GOT3 (cell line): Measurements from ENCODE around the gene PLCB4.
A peak's percentile ranks its signal among the peaks of the same experiment; 100 is the strongest.
"Not testable (repeated sequence)": the region's sequence is repeated elsewhere in the genome, so short reads cannot be mapped to it uniquely, and the experiment has no call there.

Experiments
- DNase-seq: peaks from one replicate; lab custom pipeline; 2025; ENCODE audit warnings: mixed read lengths; lab: John Stamatoyannopoulos, UW

Gene PLCB4

DNA sequence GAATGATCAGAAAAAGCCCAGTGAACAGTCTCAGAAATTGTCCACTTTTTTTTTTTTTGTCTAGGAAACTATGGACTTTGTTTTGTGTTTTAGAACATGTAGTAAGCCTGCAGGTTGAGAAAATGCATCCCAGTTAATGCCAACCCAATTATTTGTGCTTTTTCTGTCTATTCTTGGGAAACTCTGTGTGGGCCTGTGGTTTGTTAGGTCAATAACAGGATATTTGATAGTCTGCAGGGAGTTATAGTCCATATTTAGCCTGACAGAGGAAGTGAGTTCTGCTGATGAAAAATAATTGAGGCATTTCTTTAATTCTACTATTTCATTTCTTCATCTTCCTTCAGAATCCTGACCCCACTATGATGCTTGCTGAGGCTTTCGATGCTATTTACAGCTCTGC, 291.5 kb downstream of the PLCB4 start:
- DNase-seq, result no peak

DNA sequence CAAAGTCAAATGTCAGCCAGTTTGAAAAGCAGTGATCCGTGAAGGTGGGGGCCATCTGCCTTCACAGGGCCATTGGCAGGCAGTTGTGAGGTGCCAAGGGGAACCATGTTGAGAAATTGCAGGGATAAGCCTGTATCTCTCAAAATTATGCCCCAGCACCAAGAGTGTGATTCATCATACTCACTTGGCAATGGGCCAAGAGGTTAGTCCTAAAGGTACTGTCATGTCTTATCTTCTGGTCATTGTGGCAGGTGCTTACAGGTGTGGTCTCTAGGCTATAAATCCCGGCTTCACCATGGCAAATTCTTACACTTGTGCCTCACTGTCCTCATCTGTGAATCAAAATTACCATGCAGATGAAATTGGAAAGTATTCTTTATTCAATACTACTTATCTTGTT, 294.8 kb downstream of the PLCB4 start:
- DNase-seq, result no peak

DNA sequence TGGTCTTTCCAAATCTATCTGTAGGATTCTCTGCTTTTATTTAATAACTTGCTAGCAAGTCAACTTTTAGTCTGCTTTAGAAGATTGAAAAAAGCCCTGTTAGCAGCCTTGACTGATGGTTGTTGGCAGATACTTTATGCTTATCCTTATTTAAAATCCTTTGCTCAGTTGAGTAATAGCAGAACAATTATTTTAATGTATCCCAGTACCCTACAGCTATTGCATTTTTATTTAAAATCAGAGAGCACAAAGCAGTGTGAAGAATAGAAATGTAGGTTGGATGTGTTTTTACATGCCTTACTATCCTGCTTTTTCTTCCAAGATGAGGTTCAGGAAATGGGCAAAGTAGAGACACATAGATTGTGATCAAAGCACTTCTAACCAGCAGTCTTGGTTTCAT, 298.4 kb downstream of the PLCB4 start:
- no peak for DNase-seq

DNA sequence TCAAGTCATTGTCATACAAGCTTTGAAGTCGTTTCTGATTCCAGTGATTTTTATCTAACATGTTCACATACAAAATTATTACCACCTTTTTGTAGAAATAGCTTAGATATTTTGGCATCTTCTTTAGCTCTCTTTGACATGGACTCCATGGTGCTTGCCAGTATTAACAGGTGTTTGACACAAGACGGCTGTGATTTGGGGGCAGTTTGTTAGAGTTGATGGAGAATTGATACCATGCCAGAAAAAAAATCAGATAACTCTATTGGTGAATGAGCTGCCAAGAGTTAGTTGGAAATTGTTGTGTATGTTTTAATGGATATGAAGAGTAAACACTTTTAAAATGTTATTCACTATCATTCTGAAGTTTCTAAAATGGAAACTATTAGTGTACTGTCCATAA, 298.9 kb downstream of the PLCB4 start:
- DNase-seq, result no peak

DNA sequence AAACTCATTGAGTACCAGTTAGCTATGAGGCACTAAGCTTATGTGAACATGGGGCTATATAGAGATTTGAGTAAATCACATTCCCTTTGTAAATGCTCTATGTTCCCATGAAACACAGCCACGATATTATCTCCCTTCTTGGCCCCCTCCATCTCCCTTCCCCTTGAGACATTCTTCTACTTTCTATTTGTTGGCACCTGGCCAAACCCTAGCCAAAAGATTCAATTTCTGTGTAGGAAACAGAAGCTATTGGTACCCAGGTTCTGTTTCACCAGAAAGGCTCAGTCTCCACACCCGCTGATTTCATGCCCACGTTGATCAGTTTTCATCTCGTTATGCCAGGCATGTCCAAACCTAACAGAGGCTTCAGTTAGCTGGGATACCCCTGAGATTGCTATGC, 300.0 kb downstream of the PLCB4 start:
- no peak for DNase-seq

DNA sequence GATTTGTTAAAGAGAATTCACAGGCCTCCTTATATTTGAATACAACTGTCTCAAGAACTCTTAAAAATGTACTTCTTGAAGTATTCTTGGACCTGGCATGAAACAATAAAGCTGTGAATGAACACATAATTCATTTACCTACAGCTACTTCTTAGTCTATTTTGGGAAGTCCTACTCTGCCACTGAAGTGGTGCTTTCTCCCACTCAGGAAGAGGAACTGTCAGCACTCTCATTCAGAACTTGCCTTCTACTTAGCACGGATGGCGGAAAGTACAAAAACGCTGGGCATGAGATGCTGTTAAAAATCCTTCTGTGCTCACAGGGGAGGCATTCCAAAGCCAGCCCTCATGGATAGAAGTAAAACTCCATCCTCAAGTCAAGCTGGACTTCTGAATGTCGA, 300.7 kb downstream of the PLCB4 start:
- no peak for DNase-seq

DNA sequence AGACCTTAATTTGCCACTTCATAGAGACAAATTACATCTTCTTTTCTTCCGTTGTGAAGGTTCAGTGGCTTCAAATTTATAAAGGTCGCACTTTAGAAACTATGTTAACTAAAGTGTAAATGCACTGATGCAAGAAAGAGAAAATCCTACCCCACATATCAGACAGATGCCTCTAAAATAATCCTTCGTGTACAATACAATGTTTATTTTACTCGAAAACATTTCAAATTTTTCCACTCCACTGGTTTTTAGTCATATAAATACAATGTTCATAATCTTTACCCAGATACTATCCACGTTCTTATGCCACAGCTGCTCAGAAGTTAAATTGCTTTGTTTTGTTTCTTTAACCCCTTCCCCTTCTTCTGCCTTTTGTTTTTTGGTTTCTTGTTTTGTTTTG, 305.2 kb downstream of the PLCB4 start:
- no peak for DNase-seq

DNA sequence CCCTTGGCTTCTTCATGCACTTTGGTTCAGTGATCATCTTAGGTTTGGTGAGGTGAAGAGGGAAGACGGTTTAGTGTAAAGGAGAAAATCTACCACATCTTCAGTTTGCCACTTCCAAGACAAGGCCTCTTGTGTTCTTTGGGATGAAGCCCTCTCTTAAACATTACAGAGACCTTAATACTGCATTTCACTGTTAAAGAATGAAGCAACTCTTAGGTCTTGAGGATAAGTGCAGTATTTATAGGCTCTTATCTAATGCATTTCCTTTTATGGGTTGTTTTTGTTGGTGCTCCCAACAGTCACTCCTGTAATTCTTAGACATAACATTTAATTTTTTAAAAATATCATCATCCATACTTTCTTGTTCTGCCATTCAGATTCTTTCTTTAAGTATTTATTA, 305.6 kb downstream of the PLCB4 start:
- no peak for DNase-seq

DNA sequence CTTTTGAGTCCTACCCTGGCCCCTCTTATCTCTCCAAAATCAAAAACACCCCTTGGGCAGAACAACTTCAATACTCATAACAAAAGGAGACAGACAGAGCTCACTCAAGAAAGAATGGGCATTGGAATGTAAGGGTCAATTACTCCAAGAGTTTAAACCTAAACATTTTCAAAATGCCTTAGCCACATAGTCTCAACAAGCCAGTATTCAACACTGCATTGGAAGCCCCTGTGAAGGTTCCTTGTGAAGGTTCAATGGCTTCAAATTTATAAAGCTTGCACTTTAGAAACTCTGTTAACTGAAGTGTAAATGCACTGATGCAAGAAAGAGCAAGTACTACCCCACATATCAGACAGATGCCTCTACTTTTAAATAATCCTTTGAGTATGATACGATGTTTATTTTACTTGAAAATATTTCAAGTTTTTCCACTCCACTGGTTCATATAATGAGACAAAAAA, 306.4 kb downstream of the PLCB4 start:
- no peak for DNase-seq

DNA sequence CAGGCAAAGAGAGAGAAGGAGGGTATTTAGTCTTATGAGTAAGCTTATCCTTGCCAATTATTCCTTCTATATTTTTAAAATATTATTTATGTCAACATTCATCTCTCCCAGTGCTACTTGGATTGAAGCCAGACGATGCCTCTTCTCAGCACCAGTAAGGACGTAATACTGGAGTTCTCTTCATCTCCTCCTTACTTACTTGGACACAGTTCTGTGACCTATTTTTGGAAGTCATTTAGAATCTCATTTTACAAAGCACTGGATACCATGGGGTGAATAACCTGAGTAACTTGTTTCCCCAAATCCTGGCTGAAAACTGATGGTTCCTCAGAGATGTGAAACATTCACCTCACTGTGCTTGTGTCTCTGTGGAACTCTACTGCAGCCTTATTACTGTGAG, 308.1 kb downstream of the PLCB4 start:
- DNase-seq, result no peak

DNA sequence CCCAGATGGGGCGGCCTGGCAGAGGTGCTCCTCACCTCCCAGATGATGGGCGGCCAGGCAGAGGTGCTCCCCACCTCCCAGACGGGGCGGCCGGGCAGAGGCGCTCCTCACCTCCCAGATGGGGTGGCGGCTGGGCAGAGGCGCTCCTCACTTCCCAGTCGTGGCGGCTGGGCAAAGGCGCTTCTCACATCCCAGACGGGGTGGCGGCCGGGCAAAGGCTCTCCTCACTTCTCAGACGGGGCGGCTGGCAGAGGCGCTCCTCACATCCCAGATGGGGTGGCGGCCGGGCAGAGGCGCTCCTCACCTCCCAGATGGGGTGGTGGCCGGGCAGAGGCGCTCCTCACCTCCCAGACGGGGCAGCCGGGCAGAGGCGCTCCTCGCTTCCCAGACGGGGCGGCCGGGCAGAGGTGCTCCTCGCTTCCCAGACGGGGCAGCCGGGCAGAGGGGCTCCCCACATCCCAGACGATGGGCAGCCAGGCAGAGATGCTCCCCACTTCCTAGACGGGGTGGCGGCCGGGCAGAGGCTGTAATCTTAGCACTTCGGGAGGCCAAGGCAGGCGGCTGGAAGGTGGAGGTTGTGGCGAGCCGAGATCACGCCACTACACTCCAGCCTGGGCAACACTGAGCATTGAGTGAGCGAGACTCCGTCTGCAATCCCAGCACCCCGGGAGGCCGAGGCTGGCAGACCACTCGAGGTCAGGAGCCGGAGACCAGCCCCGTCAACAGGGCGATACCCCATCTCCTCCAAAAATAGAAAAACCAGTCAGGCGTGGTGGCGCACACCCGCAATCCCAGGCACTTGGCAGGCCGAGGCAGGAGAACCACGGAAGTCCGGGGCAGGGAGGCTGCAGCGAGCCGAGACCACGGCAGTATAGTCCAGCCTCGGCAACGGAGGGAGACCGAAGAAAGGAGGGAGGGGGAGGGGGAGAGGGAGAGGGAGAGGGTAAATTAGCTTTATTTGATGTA, 316.7 kb downstream of the PLCB4 start:
- not testable (repeated sequence) for DNase-seq

DNA sequence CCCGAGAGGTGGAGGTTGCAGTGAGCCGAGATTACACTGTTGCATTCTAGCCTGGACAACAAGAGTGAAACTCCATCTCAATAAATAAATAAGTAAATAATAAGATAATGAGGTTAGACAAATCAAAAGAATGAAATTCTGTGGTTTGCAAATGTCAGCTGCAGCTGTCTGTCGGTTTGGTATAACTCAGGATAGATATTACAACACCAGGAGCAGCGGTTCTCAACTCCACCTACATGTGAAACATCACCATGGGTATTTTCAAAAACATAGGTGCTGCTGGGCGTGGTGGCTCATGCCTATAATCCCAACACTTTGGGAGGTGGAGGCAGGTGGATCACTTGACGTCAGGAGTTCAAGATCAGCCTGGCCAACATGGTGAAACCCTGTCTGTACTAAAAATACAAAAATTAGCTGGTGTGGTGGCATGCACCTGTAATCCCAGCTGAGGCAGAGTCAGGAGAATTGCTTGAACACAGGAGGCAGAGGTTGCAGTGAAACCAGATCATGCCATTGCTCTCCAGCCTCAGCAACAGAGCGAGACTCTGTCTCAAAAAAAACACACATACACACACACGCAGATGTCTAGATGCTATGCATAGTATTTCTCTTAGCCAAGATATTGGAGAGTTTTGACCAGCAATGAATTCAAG, 319.4 kb downstream of the PLCB4 start:
- DNase-seq, result no peak

DNA sequence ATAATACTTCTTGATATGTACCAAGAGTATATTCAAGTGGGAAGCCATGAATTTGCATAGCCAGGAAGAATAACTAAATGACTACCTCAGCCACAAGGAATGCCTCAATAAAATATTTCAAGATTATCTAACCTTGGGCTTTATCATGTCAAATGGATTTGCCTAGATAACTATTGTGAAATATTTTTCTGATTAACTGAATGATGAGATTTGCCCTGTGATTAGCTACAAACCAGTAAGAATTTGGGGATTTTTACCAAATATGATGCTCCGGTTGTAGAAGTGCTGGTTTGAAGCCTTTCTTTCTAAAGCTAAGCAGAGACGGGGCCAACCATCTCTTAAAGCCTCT, 319.9 kb downstream of the PLCB4 start:
- no peak for DNase-seq

DNA sequence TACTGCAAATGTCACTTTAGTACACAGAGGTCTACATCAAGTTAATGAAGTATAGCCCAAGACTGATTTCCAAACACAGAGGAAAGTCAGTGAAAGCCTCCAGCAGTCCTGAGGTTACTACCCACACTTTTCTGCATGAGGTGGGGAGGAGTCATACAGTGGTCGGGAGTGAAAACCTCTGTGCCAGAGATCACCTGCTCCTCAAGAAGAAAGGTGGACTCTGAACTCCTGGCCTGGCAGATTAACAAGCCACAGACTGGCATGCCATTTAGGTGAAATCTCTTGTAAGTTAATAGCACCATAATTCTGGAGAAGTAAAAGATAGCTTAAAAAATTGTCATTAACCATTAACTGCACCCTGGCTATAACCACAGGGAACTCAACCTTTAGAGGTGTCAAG, 320.5 kb downstream of the PLCB4 start:
- DNase-seq, result no peak

DNA sequence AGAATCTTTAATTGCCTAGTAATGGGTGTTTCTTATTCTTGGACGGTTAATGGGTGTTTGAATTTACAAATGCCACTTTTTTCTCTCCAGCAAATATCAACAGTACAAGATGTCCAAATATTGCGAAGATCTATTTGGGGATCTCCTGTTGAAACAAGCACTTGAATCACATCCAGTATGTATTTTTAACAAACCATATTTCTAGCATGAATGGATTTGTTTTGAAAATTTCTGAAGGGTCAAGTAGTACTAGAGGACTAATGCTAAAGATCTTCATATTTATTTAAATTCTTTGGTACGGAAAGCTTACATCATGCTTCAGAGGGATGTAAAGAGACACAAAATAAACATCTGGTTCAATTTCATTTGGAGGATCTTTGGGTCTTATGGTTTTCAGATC, 321.6 kb downstream of the PLCB4 start:
- no peak for DNase-seq

DNA sequence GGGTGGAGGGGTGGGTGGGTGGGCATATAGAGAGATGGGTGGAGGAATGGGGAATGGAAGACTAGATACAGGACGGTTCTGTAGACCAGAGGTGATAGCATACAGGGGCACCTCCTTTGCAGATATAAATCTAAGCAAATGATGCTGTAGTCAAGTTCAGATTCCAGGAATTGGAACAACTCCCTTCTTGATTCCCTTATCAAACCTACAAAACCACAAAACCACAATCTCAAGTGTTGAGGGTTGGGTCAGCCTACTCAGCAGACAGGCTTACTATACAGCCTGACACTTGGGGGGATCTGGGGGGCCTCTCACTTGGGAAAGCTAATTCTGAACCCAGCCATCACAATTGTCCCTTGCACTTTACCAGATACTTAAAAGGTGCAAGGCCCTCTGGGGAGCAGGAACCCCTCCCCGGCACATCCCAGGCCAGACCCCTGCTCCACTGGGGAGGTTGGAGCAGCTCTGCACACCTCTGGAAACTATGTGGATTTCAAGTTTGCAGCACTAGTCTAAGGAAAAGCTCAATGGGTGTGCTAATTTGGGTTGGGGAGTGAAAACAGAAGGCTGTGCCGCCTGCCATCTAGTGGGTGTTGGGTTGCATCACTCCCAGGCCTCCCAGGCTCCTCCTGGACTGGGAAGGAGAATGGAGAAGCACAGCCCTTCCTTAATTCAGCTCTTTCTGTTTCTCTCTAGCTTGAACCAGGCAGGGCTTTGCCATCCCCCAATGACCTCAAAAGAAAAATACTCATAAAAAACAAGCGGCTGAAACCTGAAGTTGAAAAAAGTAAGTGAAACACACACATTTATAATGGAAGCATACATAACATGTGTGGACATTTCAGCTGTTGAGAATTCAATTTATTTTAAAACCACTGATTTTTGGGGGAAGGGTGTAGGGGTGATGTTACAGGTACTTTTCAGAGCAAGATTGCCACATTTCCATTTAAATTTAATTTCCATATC, 324.3 kb downstream of the PLCB4 start:
- peak; percentile 22 for DNase-seq

DNA sequence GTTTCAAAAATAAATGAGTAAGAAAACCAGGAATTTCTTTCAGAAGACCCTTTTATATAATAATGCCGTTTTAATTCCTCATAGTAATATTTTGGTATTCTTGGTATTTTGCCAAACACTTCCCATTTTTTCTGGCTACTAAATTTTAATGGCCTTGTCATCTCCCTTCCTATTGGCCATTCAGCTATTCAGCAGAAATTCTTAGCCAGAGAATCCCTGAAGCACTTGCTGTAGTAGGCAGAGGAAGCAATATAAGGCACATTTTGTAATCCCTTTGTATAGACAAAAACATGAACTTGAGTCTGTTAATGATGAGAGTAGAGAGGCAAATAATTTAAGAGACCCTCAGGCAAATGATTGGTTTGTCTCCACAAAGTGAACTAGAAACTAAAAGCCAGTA, 327.1 kb downstream of the PLCB4 start:
- no peak for DNase-seq

DNA sequence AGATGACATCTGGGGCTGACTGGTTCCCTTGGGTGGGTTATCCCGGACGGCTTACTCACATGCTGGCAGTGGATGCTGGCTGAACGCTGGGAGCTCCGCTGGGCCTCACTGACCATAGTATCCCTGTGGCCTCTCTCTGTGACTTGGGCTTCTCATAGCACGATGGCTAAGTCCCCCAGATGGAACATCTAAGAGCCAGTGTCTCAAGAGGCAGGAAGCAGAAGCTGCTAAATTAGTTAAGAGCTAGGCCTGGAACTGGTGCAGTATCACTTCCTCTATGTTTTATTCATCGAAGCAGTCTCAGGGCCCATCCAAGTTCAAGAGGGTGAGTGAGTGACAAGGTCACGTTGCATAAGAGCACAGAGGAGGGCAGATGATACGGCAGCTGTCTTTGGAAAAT, 329.0 kb downstream of the PLCB4 start:
- DNase-seq, result no peak

DNA sequence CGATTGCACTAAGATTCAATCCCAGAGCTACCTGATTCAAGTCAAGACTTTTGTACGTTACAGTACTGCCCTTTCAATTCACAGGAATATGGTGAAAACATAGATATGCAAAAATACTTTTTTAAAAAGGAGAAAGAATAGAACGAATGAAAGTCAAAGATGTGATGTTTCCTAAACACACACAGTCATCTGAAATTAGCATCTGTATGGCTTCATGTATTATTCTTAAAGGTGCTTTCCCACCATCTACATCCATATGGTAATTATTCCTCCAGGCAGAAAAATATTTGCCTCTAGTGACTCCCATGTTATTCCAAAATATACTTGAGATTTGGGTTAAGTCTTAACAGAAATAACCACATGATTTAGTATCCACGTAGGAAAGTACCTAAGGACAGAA, 330.0 kb downstream of the PLCB4 start:
- no peak for DNase-seq

DNA sequence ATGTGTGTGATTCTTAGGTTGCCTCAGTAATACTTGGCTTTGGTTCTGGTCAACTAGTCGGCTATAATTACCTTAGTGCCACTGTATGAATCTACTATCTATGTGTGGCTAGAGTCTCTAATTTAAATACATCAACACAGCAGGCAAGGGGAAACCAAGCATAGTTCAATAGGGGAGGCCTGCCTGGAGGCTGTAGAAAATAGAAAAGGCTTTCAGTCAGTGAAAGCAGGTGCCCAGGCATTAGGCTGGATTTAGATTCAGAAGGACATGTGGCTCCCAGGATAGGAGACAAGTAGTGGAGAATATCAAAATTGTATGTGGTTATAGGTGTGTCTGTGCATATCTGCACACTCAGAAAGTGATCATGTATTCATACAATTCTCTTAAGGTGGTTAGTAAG, 330.4 kb downstream of the PLCB4 start:
- DNase-seq, result no peak

DNA sequence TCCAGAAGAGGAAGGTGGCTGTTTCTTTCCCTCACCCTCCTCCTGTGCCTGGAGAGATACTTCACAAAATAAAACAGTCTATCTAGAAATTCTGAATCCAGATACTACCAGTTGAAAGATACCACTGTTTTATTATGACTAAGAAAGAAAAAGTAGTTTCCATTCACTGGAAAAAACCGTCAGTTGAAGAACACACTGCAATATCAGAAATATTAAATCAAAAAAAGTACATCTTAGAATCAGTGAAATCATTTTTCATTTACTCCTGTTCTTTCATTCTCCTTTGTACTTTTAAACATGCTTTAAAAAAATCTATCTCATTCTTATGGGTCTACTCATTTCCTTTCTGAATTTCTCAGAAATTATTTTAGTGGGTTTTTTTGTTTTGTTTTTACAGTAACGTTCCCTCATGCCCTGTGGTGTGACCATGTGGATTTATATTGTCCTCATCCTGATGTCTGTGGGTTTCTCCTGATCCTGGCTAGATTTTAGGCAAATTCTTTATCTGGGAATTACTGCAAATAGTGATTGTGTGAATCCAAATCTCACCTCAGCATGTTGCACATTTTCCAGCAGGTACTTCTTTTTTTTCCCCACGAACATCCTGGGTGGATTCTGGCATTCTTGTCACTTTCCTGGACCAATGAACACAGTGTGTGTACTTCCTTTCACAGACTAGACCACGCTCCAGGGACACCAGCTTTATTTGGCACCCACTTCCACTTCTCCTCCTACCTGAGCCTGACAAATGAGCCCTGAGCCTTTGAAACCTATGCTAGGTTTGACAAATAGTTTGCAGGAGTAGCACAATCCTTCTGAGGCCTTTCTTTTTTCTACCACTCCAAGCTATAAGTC, 331.5 kb downstream of the PLCB4 start:
- DNase-seq, result no peak
